BLaER1 (cell line): Measurements from ENCODE around the gene PIAS4.

Source experiments
- H3K27ac ChIP-seq: shearing (Covaris generic); formaldehyde crosslinking; 2 replicates; pipeline ENCODE4 v1.8.1; 2022
- H3K27me3 ChIP-seq: shearing (Covaris generic); formaldehyde crosslinking; 2 replicates; pipeline ENCODE4 v1.8.1; 2022
- H3K36me3 ChIP-seq: shearing (Covaris generic); formaldehyde crosslinking; 2 replicates; pipeline ENCODE4 v1.8.1; 2022
- H3K4me1 ChIP-seq: shearing (Covaris generic); formaldehyde crosslinking; 2 replicates; pipeline ENCODE4 v1.8.1; 2022
- H3K4me2 ChIP-seq: shearing (Covaris generic); formaldehyde crosslinking; 2 replicates; pipeline ENCODE4 v1.8.1; 2022
- H3K4me3 ChIP-seq: shearing (Covaris generic); formaldehyde crosslinking; 2 replicates; pipeline ENCODE4 v1.8.1; 2022
- H3K9ac ChIP-seq: shearing (Covaris generic); formaldehyde crosslinking; 2 replicates; pipeline ENCODE4 v1.8.1; 2022
- H3K9me3 ChIP-seq: shearing (Covaris generic); formaldehyde crosslinking; 2 replicates; pipeline ENCODE4 v1.8.1; 2022
- H4K20me1 ChIP-seq: shearing (Covaris generic); formaldehyde crosslinking; 2 replicates; pipeline ENCODE4 v1.8.1; 2022
- Cebpa-rat ChIP-seq: shearing (Covaris generic); IDR thresholded peaks from 2 replicates; pipeline ENCODE4 v1.8.1; 2022

Gene PIAS4

GRCh38 chr19:4061178-4061682 lies 53.7 kb downstream of the PIAS4 start:
- Histone ChIP-seq H4K20me1 (peaks cover 90% of the 10 kb centered on the region), H3K36me3 (peaks cover 73% of the 10 kb centered on the region), H3K27ac (no peak overlapping the region), H3K9me3 (no peaks in the 10 kb centered on the region), H3K4me3 (no peak overlapping the region), H3K4me2 (peak overlapping the region; percentile 22; the same call in 1 of the 2 replicates), H3K4me1 (peaks cover 45% of the 10 kb centered on the region), H3K27me3 (no peaks in the 10 kb centered on the region), H3K9ac (peak overlapping the region; percentile 34; the same call in 1 of the 2 replicates)
- no peak for TF ChIP-seq Cebpa-rat

- H3K27ac ChIP-seq, result no peak overlapping the region
- no peaks in the 10 kb centered on the region for H3K9me3 ChIP-seq
- peaks cover 84% of the 10 kb centered on the region for H4K20me1 ChIP-seq
- TF ChIP-seq Cebpa-rat, result no peak
- peaks cover 45% of the 10 kb centered on the region for H3K4me1 ChIP-seq
- H3K36me3 ChIP-seq, result peaks cover 67% of the 10 kb centered on the region
- H3K4me2 ChIP-seq, result 0 out of 2 replicates have a peak overlapping the region, but pooled peaks have one; percentile 22
- no peak overlapping the region for H3K4me3 ChIP-seq
- H3K27me3 ChIP-seq, result no peaks in the 10 kb centered on the region
- peak overlapping the region; percentile 34; the same call in 1 of the 2 replicates for H3K9ac ChIP-seq
Observed at GRCh38 chr19:4061683-4062418, 54.3 kb downstream of the PIAS4 start.

GRCh38 chr19:4062419-4063368 lies 55.2 kb downstream of the PIAS4 start:
- no peak for TF ChIP-seq Cebpa-rat
- Histone ChIP-seq H3K36me3 (peaks cover 58% of the 10 kb centered on the region), H3K4me1 (peaks cover 45% of the 10 kb centered on the region), H4K20me1 (peaks cover 76% of the 10 kb centered on the region), H3K4me2 (peak overlapping the region; percentile 100), H3K27me3 (no peaks in the 10 kb centered on the region), H3K9me3 (no peaks in the 10 kb centered on the region), H3K4me3 (no peak overlapping the region), H3K9ac (0 out of 2 replicates have a peak overlapping the region, but pooled peaks have one; percentile 92), H3K27ac (no peak overlapping the region)

GRCh38 chr19:4063369-4064148 lies 56.0 kb downstream of the PIAS4 start:
- Histone ChIP-seq H3K27ac (peak overlapping the region; percentile 94), H3K4me1 (peaks cover 53% of the 10 kb centered on the region), H3K4me3 (peak overlapping the region; percentile 84), H4K20me1 (peaks cover 67% of the 10 kb centered on the region), H3K36me3 (peaks cover 50% of the 10 kb centered on the region), H3K9me3 (no peaks in the 10 kb centered on the region), H3K9ac (peak overlapping the region; percentile 92), H3K4me2 (peak overlapping the region; percentile 100), H3K27me3 (no peaks in the 10 kb centered on the region)
- no peak for TF ChIP-seq Cebpa-rat

GRCh38 chr19:4064149-4064495 lies 56.6 kb downstream of the PIAS4 start:
- peak overlapping the region; percentile 92 for H3K9ac ChIP-seq
- TF ChIP-seq Cebpa-rat, result no peak
- H3K27me3 ChIP-seq, result no peaks in the 10 kb centered on the region
- H3K4me1 ChIP-seq, result peaks cover 58% of the 10 kb centered on the region
- no peaks in the 10 kb centered on the region for H3K9me3 ChIP-seq
- H3K4me2 ChIP-seq, result peak overlapping the region; percentile 100
- H3K4me3 ChIP-seq, result peak overlapping the region; percentile 84
- peaks cover 61% of the 10 kb centered on the region for H4K20me1 ChIP-seq
- H3K36me3 ChIP-seq, result peaks cover 45% of the 10 kb centered on the region
- H3K27ac ChIP-seq, result peak overlapping the region; percentile 94

GRCh38 chr19:4064496-4065260 lies 57.1 kb downstream of the PIAS4 start:
- H4K20me1 ChIP-seq, result peaks cover 56% of the 10 kb centered on the region
- H3K27me3 ChIP-seq, result no peaks in the 10 kb centered on the region
- H3K27ac ChIP-seq, result peak overlapping the region; percentile 94
- H3K4me2 ChIP-seq, result peak overlapping the region; percentile 100
- peak overlapping the region; percentile 84 for H3K4me3 ChIP-seq
- TF ChIP-seq Cebpa-rat, result no peak
- no peaks in the 10 kb centered on the region for H3K9me3 ChIP-seq
- H3K4me1 ChIP-seq, result peaks cover 64% of the 10 kb centered on the region
- H3K9ac ChIP-seq, result peak overlapping the region; percentile 92
- peaks cover 43% of the 10 kb centered on the region for H3K36me3 ChIP-seq

- H3K4me3 ChIP-seq, result peak overlapping the region; percentile 89
- peaks cover 56% of the 10 kb centered on the region for H3K4me1 ChIP-seq
- H3K9ac ChIP-seq, result peak overlapping the region; percentile 92
- H3K36me3 ChIP-seq, result peaks cover 33% of the 10 kb centered on the region
- peaks cover 47% of the 10 kb centered on the region for H4K20me1 ChIP-seq
- peak overlapping the region; percentile 94 for H3K27ac ChIP-seq
- no peaks in the 10 kb centered on the region for H3K9me3 ChIP-seq
- TF ChIP-seq Cebpa-rat, result no peak
- H3K27me3 ChIP-seq, result no peaks in the 10 kb centered on the region
- H3K4me2 ChIP-seq, result peak overlapping the region; percentile 100; the same call in 1 of the 2 replicates
Observed at GRCh38 chr19:4065430-4066175, 58.1 kb downstream of the PIAS4 start.

GRCh38 chr19:4066176-4066606 lies 58.7 kb downstream of the PIAS4 start:
- Histone ChIP-seq H3K4me3 (peak overlapping the region; percentile 89), H3K9me3 (no peaks in the 10 kb centered on the region), H3K9ac (peak overlapping the region; percentile 93), H3K27ac (peak overlapping the region; percentile 90), H3K36me3 (peaks cover 28% of the 10 kb centered on the region), H3K4me2 (peak overlapping the region; percentile 59), H3K4me1 (peaks cover 51% of the 10 kb centered on the region), H4K20me1 (peaks cover 41% of the 10 kb centered on the region), H3K27me3 (no peaks in the 10 kb centered on the region)
- no peak for TF ChIP-seq Cebpa-rat
